HUES64 (cell line): ENCODE data around the gene DHPS.
"Not testable (repeated sequence)": the region's sequence is repeated elsewhere in the genome, so short reads cannot be mapped to it uniquely, and the experiment has no call there.

ENCODE experiments used
- H3K27ac ChIP-seq: 2 replicates; pipeline ENCODE4 v1.7.0; 2013; ENCODE audit warnings: low read depth, low read length, inconsistent platforms
- H3K27me3 ChIP-seq: 2 replicates; pipeline ENCODE4 v1.6.1; 2013; ENCODE audit warnings: mild to moderate bottlenecking, low read length; ENCODE audit not compliant: insufficient read depth
- H3K36me3 ChIP-seq: 2 replicates; pipeline ENCODE4 v1.6.1; 2013; ENCODE audit warnings: mild to moderate bottlenecking, low read length; ENCODE audit not compliant: insufficient read depth
- H3K4me1 ChIP-seq: 2 replicates; pipeline ENCODE4 v1.6.1; 2013; ENCODE audit warnings: mild to moderate bottlenecking, low read length, moderate library complexity; ENCODE audit not compliant: insufficient read depth
- H3K4me3 ChIP-seq: 2 replicates; pipeline ENCODE4 v1.5.1; 2013; ENCODE audit warnings: mild to moderate bottlenecking, low read length, moderate library complexity
- H3K9ac ChIP-seq: 2 replicates; pipeline ENCODE4 v1.6.1; 2013; ENCODE audit warnings: mild to moderate bottlenecking, low read depth, low read length
- H3K9me3 ChIP-seq: 2 replicates; pipeline ENCODE4 v1.6.1; 2013; ENCODE audit warnings: low read depth, low read length; ENCODE audit not compliant: insufficient read depth
- WGBS: fragments of 150-250, 120-280 bp; methylation state at CpG from one replicate; pipeline ENCODE4 v1.1.7; 2013; ENCODE audit warnings: missing lambda C conversion rate; 5-methylcytosine and 5-hydroxymethylcytosine counted together

The DHPS gene

DNA sequence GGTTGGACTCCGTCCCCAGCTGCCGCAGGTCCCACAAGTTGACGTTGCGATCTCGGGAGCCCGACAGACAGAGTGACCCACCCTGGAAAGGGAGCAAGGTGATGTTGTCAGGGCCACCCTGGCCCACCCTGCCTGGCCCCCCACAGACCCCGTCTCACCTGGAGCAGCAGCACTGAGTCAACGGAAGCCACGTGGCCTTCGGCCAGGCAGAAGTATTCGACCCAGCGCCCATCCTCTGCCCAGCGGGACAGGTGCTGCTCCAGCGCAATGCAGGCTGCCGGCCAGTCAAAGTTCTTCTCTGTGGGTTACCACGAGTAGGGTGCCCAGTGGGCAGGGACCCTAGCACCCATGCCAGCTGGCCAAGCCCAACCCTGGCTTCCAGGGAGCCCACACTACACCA lies 13.0 kb upstream of the DHPS start:
- Histone ChIP-seq H3K4me1 (no peaks in the 10 kb centered on the region), H3K9ac (no peak overlapping the region), H3K27me3 (no peaks in the 10 kb centered on the region), H3K27ac (no peak overlapping the region), H3K36me3 (peaks cover 19% of the 10 kb centered on the region), H3K4me3 (no peak overlapping the region), H3K9me3 (no peaks in the 10 kb centered on the region)
- 94% methylated on average over 16 of the region's 16 CpGs for WGBS

DNA sequence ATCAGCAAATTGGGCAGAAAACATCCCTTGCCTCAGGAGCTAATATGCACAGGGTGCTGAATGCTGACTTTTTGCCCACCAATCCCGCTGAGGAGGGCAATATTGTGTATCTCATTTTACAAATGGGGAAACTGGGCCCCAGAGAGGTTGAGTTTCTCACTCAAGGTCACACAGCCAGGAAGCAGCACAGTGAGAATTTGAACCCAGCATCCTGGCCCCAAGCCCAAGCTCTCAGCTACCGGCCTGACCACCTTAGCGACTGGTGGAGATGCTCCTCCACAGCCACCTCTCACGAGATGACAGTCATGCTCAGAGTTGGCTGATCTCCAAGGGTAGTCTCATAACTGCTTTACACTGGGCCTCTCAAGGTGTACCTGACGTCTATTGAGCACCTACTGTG lies 11.3 kb upstream of the DHPS start:
- Histone ChIP-seq H3K4me3 (no peak overlapping the region), H3K9me3 (no peaks in the 10 kb centered on the region), H3K36me3 (peaks cover 6% of the 10 kb centered on the region; the same call in 1 of the 2 replicates), H3K4me1 (no peaks in the 10 kb centered on the region), H3K9ac (no peak overlapping the region), H3K27me3 (no peaks in the 10 kb centered on the region), H3K27ac (no peak overlapping the region)
- 95% methylated on average over 5 of the region's 5 CpGs for WGBS

- no peaks in the 10 kb centered on the region for H3K9me3 ChIP-seq
- no peak overlapping the region for H3K27ac ChIP-seq
- no peaks in the 10 kb centered on the region for H3K27me3 ChIP-seq
- no peak overlapping the region for H3K9ac ChIP-seq
- peaks cover 3% of the 10 kb centered on the region; the same call in 1 of the 2 replicates for H3K36me3 ChIP-seq
- H3K4me3 ChIP-seq, result no peak overlapping the region
- 91% methylated on average over 26 of the region's 26 CpGs for WGBS
- H3K4me1 ChIP-seq, result no peaks in the 10 kb centered on the region
These were observed 8.0 kb upstream of the DHPS start for GRCh38 chr19:12689581-12690216.

- no peaks in the 10 kb centered on the region for H3K27me3 ChIP-seq
- H3K36me3 ChIP-seq, result peaks cover 3% of the 10 kb centered on the region; the same call in 1 of the 2 replicates
- H3K9me3 ChIP-seq, result no peaks in the 10 kb centered on the region
- no peak overlapping the region for H3K4me3 ChIP-seq
- H3K27ac ChIP-seq, result no peak overlapping the region
- no peaks in the 10 kb centered on the region for H3K4me1 ChIP-seq
- H3K9ac ChIP-seq, result no peak overlapping the region
- 97% methylated on average over 12 of the region's 12 CpGs for WGBS
These were observed 7.3 kb upstream of the DHPS start for GRCh38 chr19:12689012-12689411.

DNA sequence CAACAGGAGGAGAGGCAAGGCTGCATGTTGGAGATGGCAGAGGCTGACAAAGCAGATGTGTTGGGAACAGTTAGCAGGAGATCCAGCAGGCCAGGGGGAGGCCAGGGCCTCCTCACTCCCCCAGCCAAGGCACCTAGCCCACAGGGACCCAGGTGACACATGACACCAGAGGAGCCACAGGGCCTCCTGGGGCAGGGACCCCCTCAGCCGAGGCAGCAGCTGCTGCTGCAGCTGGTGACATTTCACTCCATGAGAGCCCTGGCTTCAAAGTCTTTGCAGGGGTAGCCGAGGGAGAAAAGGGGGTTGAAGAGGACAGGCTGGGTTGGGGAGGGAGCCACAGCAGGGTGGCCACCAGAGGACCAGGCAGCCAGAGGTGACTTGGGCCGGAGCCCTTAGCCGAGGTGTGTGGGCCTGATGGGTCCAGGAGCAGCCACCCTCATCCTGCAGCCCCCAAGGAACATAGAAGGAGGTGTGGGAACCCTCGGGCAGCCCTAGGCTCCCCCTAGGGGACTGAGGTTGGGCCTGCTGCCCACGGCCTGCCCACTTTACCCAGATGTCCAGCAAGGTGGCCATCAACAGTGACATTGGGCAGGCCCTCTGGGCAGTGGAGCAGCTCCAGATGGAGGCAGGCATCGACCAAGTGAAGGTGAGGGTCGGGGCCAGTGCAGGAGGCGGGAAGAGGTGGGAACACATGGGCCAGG lies 6.0 kb upstream of the DHPS start, which contains the start of gene GNG14:
TSS of gene GNG14 (plus strand) at position 503 of the 701 bp plus-strand sequence. CDS start at position 554, 51 bp downstream.
- 91% methylated on average over 9 of the region's 9 CpGs for WGBS
- Histone ChIP-seq H3K27ac (no peak within 1 kb of the TSS), H3K4me3 (no peak within 1 kb of the TSS), H3K27me3 (no peaks in the 10 kb centered on the region), H3K36me3 (0 out of 2 replicates have a peak, but pooled peaks cover 1% of the 10 kb centered on the region), H3K9ac (no peak within 1 kb of the TSS), H3K9me3 (no peaks in the 10 kb centered on the region), H3K4me1 (no peaks in the 10 kb centered on the region)

DNA sequence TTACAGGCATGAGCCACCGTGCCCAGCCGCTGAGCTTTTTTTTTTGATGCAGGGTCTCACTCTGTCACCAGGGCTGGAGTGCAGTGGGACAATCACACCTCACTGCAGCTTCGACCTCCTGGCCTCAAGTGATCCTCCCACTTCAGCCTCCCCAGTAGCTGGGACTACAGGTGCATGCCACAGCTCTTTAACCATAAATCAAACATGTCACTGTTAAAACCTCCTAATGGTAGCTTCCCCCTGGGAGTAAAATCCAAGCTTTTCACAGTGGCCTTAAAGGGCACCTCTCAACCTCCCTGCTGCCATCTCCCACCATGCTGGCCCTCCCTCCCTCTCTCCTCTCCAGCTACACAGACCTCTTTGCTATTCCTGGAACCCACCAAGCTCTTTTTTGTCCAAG lies 4.2 kb upstream of the DHPS start:
- H3K27me3 ChIP-seq, result no peaks in the 10 kb centered on the region
- no peak overlapping the region for H3K27ac ChIP-seq
- no peak overlapping the region for H3K4me3 ChIP-seq
- 94% methylated on average over 3 of the region's 3 CpGs for WGBS
- H3K9me3 ChIP-seq, result no peaks in the 10 kb centered on the region
- no peak overlapping the region for H3K9ac ChIP-seq
- H3K4me1 ChIP-seq, result no peaks in the 10 kb centered on the region
- H3K36me3 ChIP-seq, result no peaks in the 10 kb centered on the region

GRCh38 chr19:12680034-12680433 lies 1.6 kb downstream of the DHPS start:
- peaks cover 50% of the 10 kb centered on the region for H3K36me3 ChIP-seq
- H3K4me1 ChIP-seq, result no peaks in the 10 kb centered on the region
- 96% methylated on average over 9 of the region's 9 CpGs for WGBS
- H3K4me3 ChIP-seq, result no peak overlapping the region
- H3K9me3 ChIP-seq, result no peaks in the 10 kb centered on the region
- no peak overlapping the region for H3K27ac ChIP-seq
- no peaks in the 10 kb centered on the region for H3K27me3 ChIP-seq
- no peak overlapping the region for H3K9ac ChIP-seq

DNA sequence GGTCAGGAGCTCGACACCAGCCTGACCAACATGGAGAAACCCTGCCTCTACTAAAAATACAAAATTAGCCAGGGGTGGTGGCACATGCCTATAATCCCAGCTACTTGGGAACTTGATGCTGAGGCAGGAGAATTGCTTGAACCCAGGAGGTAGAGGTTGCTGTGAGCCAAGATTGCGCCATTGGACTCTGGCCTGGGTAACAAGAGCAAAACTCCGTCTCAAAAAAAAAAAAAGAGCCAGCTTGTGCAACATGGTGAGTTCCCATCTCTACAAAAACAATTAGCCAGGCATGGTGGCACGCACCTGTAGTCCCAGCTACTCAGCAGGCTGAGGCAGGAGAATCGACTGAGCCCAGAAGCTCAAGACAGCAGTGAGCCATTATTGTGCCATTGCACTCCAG lies 3.6 kb downstream of the DHPS start:
- H3K27ac ChIP-seq, H3K9ac ChIP-seq, H3K27me3 ChIP-seq, H3K4me1 ChIP-seq, H3K9me3 ChIP-seq, H3K4me3 ChIP-seq: not testable (repeated sequence)
- H3K36me3 ChIP-seq, result peaks cover 70% of the 10 kb centered on the region
- WGBS, result 97% methylated on average over 5 of the region's 5 CpGs

DNA sequence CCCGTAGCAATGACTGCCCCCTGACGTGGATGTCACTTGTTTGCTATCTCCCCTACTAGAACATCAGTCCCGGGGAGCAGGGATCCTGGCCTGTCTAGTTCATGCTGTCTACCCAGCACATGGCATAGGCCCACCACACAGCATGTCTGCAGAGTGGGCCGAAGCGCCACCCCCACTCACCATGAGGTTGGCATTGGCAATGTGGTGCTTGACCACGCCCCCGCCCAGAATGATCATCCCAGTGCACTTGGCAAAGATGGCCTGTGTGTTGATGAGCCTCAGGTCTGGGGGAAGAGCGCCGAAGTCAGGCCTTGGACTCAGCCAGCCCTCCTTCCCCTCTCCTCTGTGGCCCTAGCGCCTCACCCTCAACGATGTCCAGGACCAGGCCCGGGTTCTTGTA lies 4.8 kb downstream of the DHPS start:
- peaks cover 78% of the 10 kb centered on the region for H3K36me3 ChIP-seq
- H3K27ac ChIP-seq, result no peak overlapping the region
- H3K4me1 ChIP-seq, result no peaks in the 10 kb centered on the region
- no peak overlapping the region for H3K4me3 ChIP-seq
- no peaks in the 10 kb centered on the region for H3K9me3 ChIP-seq
- 95% methylated on average over 12 of the region's 12 CpGs for WGBS
- H3K27me3 ChIP-seq, result no peaks in the 10 kb centered on the region
- H3K9ac ChIP-seq, result no peak overlapping the region

GRCh38 chr19:12676384-12676792 lies 5.3 kb downstream of the DHPS start:
- 21% methylated on average over 4 of the region's 4 CpGs for WGBS

DNA sequence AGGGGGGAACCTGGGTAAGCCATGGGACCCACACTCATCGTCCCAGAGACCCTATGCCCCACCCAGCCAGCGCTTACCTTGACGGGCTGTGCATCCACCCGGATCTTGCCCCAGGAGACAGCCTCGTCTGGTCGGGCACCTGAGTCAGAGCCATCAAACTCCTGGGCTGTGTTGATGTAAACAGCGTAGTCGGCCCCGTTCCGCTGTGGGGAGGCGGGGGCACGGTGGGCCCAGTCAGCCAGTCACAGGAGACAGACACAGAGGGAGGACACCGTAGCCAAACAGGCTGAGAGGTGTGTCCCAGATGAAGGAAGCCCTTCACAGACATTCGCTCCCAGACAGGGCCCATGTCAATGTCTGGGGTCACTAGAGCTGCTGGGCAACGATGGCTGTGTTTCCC lies 5.7 kb downstream of the DHPS start:
- H3K4me3 ChIP-seq, result no peak overlapping the region
- H3K27me3 ChIP-seq, result no peaks in the 10 kb centered on the region
- no peaks in the 10 kb centered on the region for H3K9me3 ChIP-seq
- no peak overlapping the region for H3K27ac ChIP-seq
- no peaks in the 10 kb centered on the region for H3K4me1 ChIP-seq
- WGBS, result 96% methylated on average over 15 of the region's 15 CpGs
- no peak overlapping the region for H3K9ac ChIP-seq
- peaks cover 81% of the 10 kb centered on the region for H3K36me3 ChIP-seq

More at GRCh38 chr19:12676384-12676792, 5.3 kb downstream of the DHPS start:
- H3K9me3 ChIP-seq, result no peaks in the 10 kb centered on the region
- no peaks in the 10 kb centered on the region for H3K27me3 ChIP-seq
- peaks cover 81% of the 10 kb centered on the region for H3K36me3 ChIP-seq
- no peaks in the 10 kb centered on the region for H3K4me1 ChIP-seq
- no peak overlapping the region for H3K4me3 ChIP-seq
- H3K27ac ChIP-seq, result no peak overlapping the region
- no peak overlapping the region for H3K9ac ChIP-seq
